Esophagus squamous epithelium (tissue), 4 donors: ENCODE data around the gene ATXN7L3.

ENCODE experiments used
- CTCF ChIP-seq, 6 experiments: fragments of 450-650 bp in 4 of 6; fragments of 200-600 bp in 2 of 6; sonication (generic) in 2 of 6; IDR thresholded peaks; one replicate each; pipeline ENCODE4 v1.5.1; 2016 to 2019; ENCODE audit warnings: antibody characterized with exemption in 6 of 6, mild to moderate bottlenecking in 4 of 6, moderate library complexity in 4 of 6
- POLR2A ChIP-seq, 4 donors: fragments of 450-650 bp; IDR thresholded peaks; one replicate each; pipeline ENCODE4 v1.6.1; 2017; ENCODE audit warnings: antibody characterized with exemption in 4 of 4, mild to moderate bottlenecking in 4 of 4, moderate library complexity in 3 of 4

GRCh38 chr17:44222112-44222869, 22.6 kb upstream of the ATXN7L3 start:
- TF ChIP-seq CTCF (IDR thresholded peaks at IDR 0.05): peak in 3 of 6 experiments; percentile 2 to 24 (median 9)
- peak in 2 of 4 donors; percentile 25 to 50 for TF ChIP-seq POLR2A (IDR thresholded peaks at IDR 0.05)
